Uterus (tissue), 4 donors: ENCODE measurements around the gene P2RY14. TPM values are rescaled to one million over a fixed set of nuclear protein-coding genes. Genes with fewer than 3 reads are reported as not detected.

Experiments
- DNase-seq, 2 donors: peaks; one replicate each; pipeline ENCODE4 v3.0.0-alpha.2; 2019 to 2020
- H3K27ac ChIP-seq, 2 donors: fragments of 200-600 bp; sonication (generic); 1 replicate in 1 of 2; 2 replicates in 1 of 2; pipeline ENCODE4 v1.5.1; 2016 to 2018
- H3K27me3 ChIP-seq, 2 donors: fragments of 200-600 bp; sonication (generic); one replicate each; pipeline ENCODE4 v1.5.1; 2018 to 2019; ENCODE audit warnings: control low read depth in 1 of 2
- H3K36me3 ChIP-seq, 2 donors: fragments of 200-600 bp; sonication (generic); one replicate each; pipeline ENCODE4 v1.5.1; 2019; ENCODE audit warnings: control low read depth in 1 of 2
- H3K4me1 ChIP-seq, 2 donors: fragments of 200-600 bp; sonication (generic); one replicate each; pipeline ENCODE4 v1.5.1; 2018 to 2019; ENCODE audit warnings: control low read depth in 1 of 2
- H3K4me3 ChIP-seq, 2 donors: fragments of 200-600 bp; sonication (generic); 1 replicate in 1 of 2; 2 replicates in 1 of 2; pipeline ENCODE4 v1.5.1; 2018 to 2019; ENCODE audit warnings: mild to moderate bottlenecking in 1 of 2
- H3K9me3 ChIP-seq, 2 donors: fragments of 200-600 bp; sonication (generic); one replicate each; pipeline ENCODE4 v1.5.1; 2019; ENCODE audit warnings: control low read depth in 1 of 2
- POLR2A ChIP-seq, 2 donors: fragments of 450-650 bp; IDR thresholded peaks; one replicate each; pipeline ENCODE4 v1.6.1; 2016; ENCODE audit warnings: antibody characterized with exemption in 2 of 2, mild to moderate bottlenecking in 1 of 2, moderate library complexity in 1 of 2
- intact Hi-C: fragments of 100-400 bp; cut with DNase I; formaldehyde crosslinking; loops from one replicate; pipeline ENCODE4 v1.15.1; 2023; ENCODE audit warnings: low total_unique reads
- total RNA-seq, 4 donors: library from RNA; depleted of rRNA in 3 of 4; stranded (reverse); fragments of >200 nt in 3 of 4; gene quantifications; one replicate each; pipeline versions ENCODE4 v1.1.0 to v1.2.4, GENCODE V29; 2014 to 2023
- TF ChIP-seq, protein P1 (sequence below), 4 experiments: fragments of 200-600 bp in 2 of 4; fragments of 450-650 bp in 2 of 4; sonication (generic) in 2 of 4; IDR thresholded peaks; one replicate each; pipeline ENCODE4 v1.5.1; 2016 to 2019; ENCODE audit warnings: antibody characterized with exemption in 4 of 4, mild to moderate bottlenecking in 2 of 4, moderate library complexity in 1 of 4
- donor health status: DM: yes; HTN: yes; CAD: no.

The P2RY14 gene
- total RNA-seq, 4 donors from 2014 or later: 0.51 to 2.6 (median 0.61) TPM

DNA sequence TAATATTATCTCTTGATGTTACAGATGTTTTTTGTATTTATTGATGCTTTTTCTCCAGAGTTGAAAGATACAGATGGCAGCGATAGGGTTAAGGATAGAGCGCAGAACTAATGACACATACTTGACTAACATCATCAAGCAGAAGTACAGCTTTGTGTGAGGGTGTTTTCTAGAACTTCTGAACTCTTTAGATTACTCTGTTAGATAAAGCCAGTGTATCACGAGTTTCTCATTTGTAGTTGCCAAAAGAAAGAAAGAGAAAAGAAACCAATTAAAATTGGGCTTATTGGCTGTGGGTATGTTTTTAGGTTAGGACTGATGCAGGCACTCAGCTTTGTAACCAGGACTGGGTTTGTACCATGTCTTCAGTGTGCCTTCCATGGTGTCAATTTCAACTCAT lies 68.7 kb downstream of the P2RY14 start:
- no peak for DNase-seq
- no peak for TF ChIP-seq POLR2A (IDR thresholded peaks at IDR 0.05)
- TF ChIP-seq, protein P1, sequence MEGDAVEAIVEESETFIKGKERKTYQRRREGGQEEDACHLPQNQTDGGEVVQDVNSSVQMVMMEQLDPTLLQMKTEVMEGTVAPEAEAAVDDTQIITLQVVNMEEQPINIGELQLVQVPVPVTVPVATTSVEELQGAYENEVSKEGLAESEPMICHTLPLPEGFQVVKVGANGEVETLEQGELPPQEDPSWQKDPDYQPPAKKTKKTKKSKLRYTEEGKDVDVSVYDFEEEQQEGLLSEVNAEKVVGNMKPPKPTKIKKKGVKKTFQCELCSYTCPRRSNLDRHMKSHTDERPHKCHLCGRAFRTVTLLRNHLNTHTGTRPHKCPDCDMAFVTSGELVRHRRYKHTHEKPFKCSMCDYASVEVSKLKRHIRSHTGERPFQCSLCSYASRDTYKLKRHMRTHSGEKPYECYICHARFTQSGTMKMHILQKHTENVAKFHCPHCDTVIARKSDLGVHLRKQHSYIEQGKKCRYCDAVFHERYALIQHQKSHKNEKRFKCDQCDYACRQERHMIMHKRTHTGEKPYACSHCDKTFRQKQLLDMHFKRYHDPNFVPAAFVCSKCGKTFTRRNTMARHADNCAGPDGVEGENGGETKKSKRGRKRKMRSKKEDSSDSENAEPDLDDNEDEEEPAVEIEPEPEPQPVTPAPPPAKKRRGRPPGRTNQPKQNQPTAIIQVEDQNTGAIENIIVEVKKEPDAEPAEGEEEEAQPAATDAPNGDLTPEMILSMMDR (IDR thresholded peaks at IDR 0.05): no peak
- Histone ChIP-seq H3K27me3 (no peaks in the 10 kb centered on the region), H3K36me3 (no peaks in the 10 kb centered on the region), H3K4me1 (no peaks in the 10 kb centered on the region), H3K4me3 (no peak overlapping the region), H3K9me3 (no peaks in the 10 kb centered on the region), H3K27ac (no peak overlapping the region)
- intact Hi-C loops: no loop called here

GRCh38 chr3:151206201-151206600 lies 72.1 kb downstream of the P2RY14 start:
- DNase-seq: no peak
- no peaks in the 10 kb centered on the region for H3K4me1 ChIP-seq
- H3K36me3 ChIP-seq: no peaks in the 10 kb centered on the region
- H3K4me3 ChIP-seq: no peak overlapping the region
- no peak overlapping the region for H3K27ac ChIP-seq
- intact Hi-C loops: no loop called here
- no peaks in the 10 kb centered on the region for H3K9me3 ChIP-seq
- no peaks in the 10 kb centered on the region for H3K27me3 ChIP-seq
- no peak for TF ChIP-seq POLR2A (IDR thresholded peaks at IDR 0.05)
- TF ChIP-seq, protein P1 (IDR thresholded peaks at IDR 0.05): no peak

DNA sequence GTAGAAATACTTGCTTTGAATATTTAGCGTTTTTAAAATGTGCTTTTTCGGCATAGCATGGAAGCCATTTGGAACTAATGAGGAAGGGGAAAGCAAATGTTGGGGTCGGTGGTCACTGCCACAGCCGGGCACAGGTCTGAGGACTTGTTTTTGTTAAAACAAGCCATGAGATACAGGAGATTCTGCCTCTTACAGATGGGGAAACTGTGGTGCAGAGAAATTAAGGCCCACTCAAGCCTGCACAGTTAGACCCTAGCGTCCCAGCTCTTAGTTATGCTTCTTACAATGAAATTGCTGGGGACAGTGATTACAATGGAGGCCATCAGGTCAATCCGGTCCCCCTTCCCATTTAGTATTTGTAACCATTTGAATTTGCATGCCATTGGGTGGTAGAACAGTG lies 72.9 kb downstream of the P2RY14 start:
- Histone ChIP-seq H3K4me1 (no peaks in the 10 kb centered on the region), H3K27ac (no peak overlapping the region), H3K4me3 (no peak overlapping the region), H3K36me3 (no peaks in the 10 kb centered on the region), H3K9me3 (no peaks in the 10 kb centered on the region), H3K27me3 (no peaks in the 10 kb centered on the region)
- DNase-seq: no peak
- intact Hi-C loops: no loop called here
- TF ChIP-seq POLR2A (IDR thresholded peaks at IDR 0.05): no peak
- TF ChIP-seq, protein P1 (IDR thresholded peaks at IDR 0.05): no peak

DNA sequence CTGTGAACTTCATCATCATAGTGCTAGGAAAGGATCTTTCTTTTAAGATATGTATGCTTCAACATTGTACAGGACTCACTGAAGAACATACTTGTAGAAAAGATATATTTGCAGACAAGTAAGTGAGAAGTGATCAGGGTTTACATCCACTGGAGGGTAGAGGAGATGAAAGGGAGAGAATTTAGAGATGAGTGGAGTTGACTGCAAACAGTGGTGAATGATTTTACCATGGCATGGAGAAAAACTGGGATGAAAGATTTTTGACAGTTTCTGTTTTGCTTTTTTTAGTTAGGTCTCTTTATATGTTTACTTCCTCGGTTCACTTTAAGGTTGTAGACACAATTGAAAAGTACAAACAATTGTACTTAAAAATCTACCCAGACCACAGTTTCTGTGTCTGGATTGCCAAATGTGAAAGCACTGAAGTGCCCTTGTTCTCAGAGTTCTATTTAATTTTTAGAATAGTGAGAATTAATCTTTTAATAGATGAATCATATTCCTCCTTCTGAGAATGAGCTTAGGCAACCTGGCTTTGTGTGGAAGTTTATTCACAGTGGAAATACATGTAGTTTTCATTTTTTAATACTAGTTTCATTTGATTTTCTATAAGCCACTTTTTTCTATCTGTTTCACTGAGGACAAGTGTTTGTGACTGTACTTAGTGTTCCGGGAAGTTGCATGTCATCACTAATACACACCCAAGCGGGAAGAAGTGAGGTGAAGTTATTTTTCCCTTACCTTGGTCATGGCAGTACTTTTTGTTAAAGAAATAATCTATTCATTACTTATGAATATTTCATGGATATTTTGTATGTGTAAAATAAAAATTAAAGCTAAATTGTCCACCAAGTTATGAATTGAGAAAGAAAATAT lies 73.6 kb downstream of the P2RY14 start:
- Histone ChIP-seq H3K9me3 (no peaks in the 10 kb centered on the region), H3K27ac (no peak overlapping the region), H3K36me3 (no peaks in the 10 kb centered on the region), H3K4me1 (no peaks in the 10 kb centered on the region), H3K27me3 (no peaks in the 10 kb centered on the region), H3K4me3 (no peak overlapping the region)
- no peak for DNase-seq
- TF ChIP-seq, protein P1 (IDR thresholded peaks at IDR 0.05): no peak
- no peak for TF ChIP-seq POLR2A (IDR thresholded peaks at IDR 0.05)
- intact Hi-C loops: no loop called here

GRCh38 chr3:151203051-151203420 lies 75.3 kb downstream of the P2RY14 start, which contains the start of gene GPR171:
Gene GPR171, minus strand, starts transcription at chr3:151203216. Its CDS starts 3,830 bp downstream, at chr3:151199386.
- no peaks in the 10 kb centered on the region for H3K36me3 ChIP-seq
- H3K27ac ChIP-seq: no peak within 1 kb of the TSS
- intact Hi-C loops: no loop called here
- no peaks in the 10 kb centered on the region for H3K27me3 ChIP-seq
- H3K4me1 ChIP-seq: no peaks in the 10 kb centered on the region
- TF ChIP-seq POLR2A (IDR thresholded peaks at IDR 0.05): no peak
- TF ChIP-seq, protein P1 (IDR thresholded peaks at IDR 0.05): no peak
- H3K4me3 ChIP-seq: no peak within 1 kb of the TSS
- DNase-seq: no peak
- no peaks in the 10 kb centered on the region for H3K9me3 ChIP-seq
